ENCODE results near the gene HOXB13. TPM values are rescaled to one million over a fixed set of nuclear protein-coding genes. Genes with fewer than 3 reads are reported as not detected.

HOXB13 gene
- total RNA-seq, 4 donors from 2014 or later = not detected

GRCh38 chr17:48752399-48753288 lies 24.1 kb upstream of the HOXB13 start:
- H3K4me3 ChIP-seq = no peak overlapping the region
- no peaks in the 10 kb centered on the region for H3K9me3 ChIP-seq
- TF ChIP-seq CTCF (IDR thresholded peaks at IDR 0.05) (no peak), POLR2A (IDR thresholded peaks at IDR 0.05) (no peak)
- H3K36me3 ChIP-seq = no peaks in the 10 kb centered on the region
- H3K4me1 ChIP-seq = peaks cover 0 to 9% of the 10 kb centered on the region in 2 donors
- H3K27me3 ChIP-seq = peaks cover 27 to 82% of the 10 kb centered on the region in 2 donors
- DNase-seq = no peak
- no peak overlapping the region for H3K27ac ChIP-seq
- intact Hi-C loops (cut with DNase I; ENCODE audit: low total_unique reads) = no loop called here

- intact Hi-C loops (cut with DNase I; ENCODE audit: low total_unique reads) = no loop called here
- TF ChIP-seq POLR2A (IDR thresholded peaks at IDR 0.05) (no peak), CTCF (IDR thresholded peaks at IDR 0.05) (no peak)
Observed at GRCh38 chr17:48751733-48752398, 23.3 kb upstream of the HOXB13 start.

GRCh38 chr17:48751172-48751571 lies 22.6 kb upstream of the HOXB13 start:
- DNase-seq = no peak
- H3K36me3 ChIP-seq = no peaks in the 10 kb centered on the region
- H3K27me3 ChIP-seq = peaks cover 39 to 93% of the 10 kb centered on the region in 2 donors
- no peak overlapping the region for H3K4me3 ChIP-seq
- no peaks in the 10 kb centered on the region for H3K9me3 ChIP-seq
- H3K4me1 ChIP-seq = peaks cover 0 to 9% of the 10 kb centered on the region in 2 donors
- no peak for TF ChIP-seq POLR2A (IDR thresholded peaks at IDR 0.05)
- TF ChIP-seq CTCF (IDR thresholded peaks at IDR 0.05) = no peak
- no peak overlapping the region for H3K27ac ChIP-seq
- intact Hi-C loops (cut with DNase I; ENCODE audit: low total_unique reads) = no loop called here

More at GRCh38 chr17:48751733-48752398, 23.3 kb upstream of the HOXB13 start:
- H3K9me3 ChIP-seq = no peaks in the 10 kb centered on the region
- H3K36me3 ChIP-seq = no peaks in the 10 kb centered on the region
- H3K27ac ChIP-seq = no peak overlapping the region
- peaks cover 0 to 9% of the 10 kb centered on the region in 2 donors for H3K4me1 ChIP-seq
- no peak for DNase-seq
- H3K27me3 ChIP-seq = peaks cover 34 to 89% of the 10 kb centered on the region in 2 donors
- H3K4me3 ChIP-seq = no peak overlapping the region

GRCh38 chr17:48749621-48750553 lies 21.3 kb upstream of the HOXB13 start:
- Histone ChIP-seq H3K27ac (no peak overlapping the region), H3K4me1 (peaks cover 0 to 9% of the 10 kb centered on the region in 2 donors), H3K9me3 (no peaks in the 10 kb centered on the region), H3K27me3 (peaks cover 35 to 97% of the 10 kb centered on the region in 2 donors), H3K4me3 (no peak overlapping the region), H3K36me3 (no peaks in the 10 kb centered on the region)
- intact Hi-C loops (cut with DNase I; ENCODE audit: low total_unique reads) = no loop called here
- DNase-seq = no peak
- TF ChIP-seq CTCF (IDR thresholded peaks at IDR 0.05) (no peak), POLR2A (IDR thresholded peaks at IDR 0.05) (no peak)
